Smooth muscle cell of the umbilical artery (primary cell): ENCODE data around the gene TIMD4. TPM values are rescaled to one million over a fixed set of nuclear protein-coding genes. Genes with fewer than 3 reads are reported as not detected.

Experiments
- total RNA-seq: library from RNA; depleted of rRNA; stranded (reverse); fragments of >200 nt; gene quantifications from 2 replicates; pipeline ENCODE4 v1.2.3, GENCODE V29; 2014

Gene TIMD4
- not detected in 2 replicates for total RNA-seq

GRCh38 chr5:156963125-156963524 is at the start of gene TIMD4:
Gene TIMD4, minus strand, starts transcription at chr5:156963226. Its CDS starts 28 bp downstream, at chr5:156963198.

Other genes starting within 250 kb of the TIMD4 start
- 0.05 TPM in 1 of 2 replicates, not detected in the other for gene PPP1R2B, start 112.9 kb downstream of the TIMD4 start, total RNA-seq
- gene HAVCR1, start 95.9 kb upstream of the TIMD4 start, total RNA-seq = not detected in 2 replicates
- gene HAVCR2, start 145.8 kb upstream of the TIMD4 start, total RNA-seq = 0.09 TPM in 1 of 2 replicates, not detected in the other
- 6.9 and 9.5 TPM in 2 replicates for gene MED7, start 179.6 kb upstream of the TIMD4 start, total RNA-seq
- not detected in 2 replicates for gene GARIN3, start 203.0 kb upstream of the TIMD4 start, total RNA-seq
- under 0.01 TPM in 1 of 2 replicates, not detected in the other for gene ITK, start 217.6 kb upstream of the TIMD4 start, total RNA-seq